ENCODE results near the gene CACNA1I. TPM values are rescaled to one million over a fixed set of nuclear protein-coding genes. Genes with fewer than 3 reads are reported as not detected.
A peak's percentile ranks its signal among the peaks of the same experiment; 100 is the strongest.

CACNA1I gene
- total RNA-seq, 1 donor from 2014 or later = 0.32 TPM

- intact Hi-C loops (cut with DNase I) = no loop called here
- Histone ChIP-seq H3K4me1 (no peaks in the 10 kb centered on the region), H3K27me3 (no peaks in the 10 kb centered on the region), H3K27ac (no peak overlapping the region), H3K36me3 (no peaks in the 10 kb centered on the region), H3K9me3 (no peaks in the 10 kb centered on the region), H3K4me3 (no peak overlapping the region)
- no peak for ATAC-seq
- TF ChIP-seq CTCF (IDR thresholded peaks at IDR 0.05) = no peak
- DNase-seq = peak; percentile 26
These were observed 147.7 kb downstream of the CACNA1I start for GRCh38 chr22:39718206-39718605.

GRCh38 chr22:39718921-39719475 lies 148.4 kb downstream of the CACNA1I start:
- ATAC-seq = no peak
- no peak for TF ChIP-seq CTCF (IDR thresholded peaks at IDR 0.05)
- Histone ChIP-seq H3K4me3 (no peak overlapping the region), H3K27ac (no peak overlapping the region), H3K36me3 (no peaks in the 10 kb centered on the region), H3K4me1 (no peaks in the 10 kb centered on the region), H3K27me3 (no peaks in the 10 kb centered on the region), H3K9me3 (no peaks in the 10 kb centered on the region)
- intact Hi-C loops (cut with DNase I) = no loop called here
- DNase-seq = peak; percentile 33

GRCh38 chr22:39719559-39720450 lies 149.3 kb downstream of the CACNA1I start:
- Histone ChIP-seq H3K27ac (no peak overlapping the region), H3K4me3 (no peak overlapping the region), H3K27me3 (no peaks in the 10 kb centered on the region), H3K36me3 (no peaks in the 10 kb centered on the region), H3K4me1 (no peaks in the 10 kb centered on the region), H3K9me3 (no peaks in the 10 kb centered on the region)
- intact Hi-C loops (cut with DNase I) = no loop called here
- no peak for TF ChIP-seq CTCF (IDR thresholded peaks at IDR 0.05)
- peak; percentile 37 for DNase-seq
- ATAC-seq = no peak

DNA sequence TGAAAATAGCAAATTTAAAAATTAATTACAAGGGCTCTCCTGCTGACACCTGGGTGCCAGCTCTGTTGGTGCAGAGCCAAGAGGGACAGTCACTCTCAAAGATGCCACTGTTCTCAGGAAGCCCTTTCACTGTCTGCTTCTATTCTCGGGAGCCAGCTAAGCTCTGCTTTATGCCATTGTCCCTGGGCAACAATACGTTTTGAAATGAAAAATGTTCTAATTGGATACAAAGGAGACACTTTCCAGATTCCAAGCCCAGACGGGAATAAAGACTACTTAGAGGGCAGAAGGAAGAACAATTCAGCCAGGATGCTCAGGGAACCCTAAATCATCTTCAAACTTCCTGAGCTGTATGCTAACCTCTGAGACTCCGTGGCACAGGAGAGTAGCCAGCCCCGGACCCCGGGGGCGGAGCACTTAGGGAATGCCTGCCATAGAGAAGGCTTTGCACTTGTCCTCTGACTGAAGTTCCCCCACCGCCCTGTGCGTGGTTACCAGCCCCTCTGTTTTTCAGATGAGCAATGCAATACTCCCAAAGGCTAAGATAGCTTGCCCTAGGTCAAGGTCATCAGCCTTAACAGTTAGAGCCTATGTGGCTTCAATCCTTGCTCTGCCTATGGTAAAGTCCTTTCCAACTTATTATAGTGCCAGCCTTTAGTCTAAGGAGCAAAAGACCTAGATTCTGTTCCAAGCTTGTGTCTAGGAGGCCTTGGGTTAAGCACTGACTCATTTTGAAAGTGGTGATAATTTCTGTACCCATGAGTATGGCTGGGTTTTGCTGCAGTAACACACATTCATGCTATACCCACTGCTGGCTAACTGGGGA lies 150.9 kb downstream of the CACNA1I start:
- ATAC-seq (no peak), DNase-seq (peak; percentile 40)
- Histone ChIP-seq H3K4me1 (no peaks in the 10 kb centered on the region), H3K9me3 (no peaks in the 10 kb centered on the region), H3K27ac (no peak overlapping the region), H3K36me3 (no peaks in the 10 kb centered on the region), H3K27me3 (peaks cover 6% of the 10 kb centered on the region), H3K4me3 (no peak overlapping the region)
- intact Hi-C loops (cut with DNase I) = no loop called here
- TF ChIP-seq CTCF (IDR thresholded peaks at IDR 0.05) = no peak

DNA sequence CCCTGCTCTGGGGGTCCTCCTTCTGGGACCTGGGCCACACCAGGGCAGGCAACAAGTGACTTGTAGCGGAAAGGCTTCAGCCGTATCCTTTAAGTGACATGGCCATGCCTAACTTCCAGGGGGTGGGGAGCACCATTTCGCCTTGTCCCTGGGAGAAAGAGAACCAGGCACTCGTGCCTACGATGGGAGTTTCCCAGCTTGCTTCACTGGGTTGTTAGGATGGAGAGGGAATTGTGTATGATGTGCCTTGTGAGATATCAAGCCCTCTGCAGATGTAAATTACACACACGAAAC lies 151.4 kb downstream of the CACNA1I start:
- Histone ChIP-seq H3K4me1 (no peaks in the 10 kb centered on the region), H3K36me3 (no peaks in the 10 kb centered on the region), H3K27ac (no peak overlapping the region), H3K4me3 (no peak overlapping the region), H3K9me3 (no peaks in the 10 kb centered on the region), H3K27me3 (peaks cover 11% of the 10 kb centered on the region)
- no peak for ATAC-seq
- peak; percentile 11 for DNase-seq
- TF ChIP-seq CTCF (IDR thresholded peaks at IDR 0.05) = no peak
- intact Hi-C loops (cut with DNase I) = no loop called here
